Measurements from ENCODE around the gene HSPA12B. TPM values are rescaled to one million over a fixed set of nuclear protein-coding genes. Genes with fewer than 3 reads are reported as not detected.
A peak's percentile ranks its signal among the peaks of the same experiment; 100 is the strongest.

HSPA12B gene
- total RNA-seq, 1 donor from 2014 or later = 21.6 TPM

DNA sequence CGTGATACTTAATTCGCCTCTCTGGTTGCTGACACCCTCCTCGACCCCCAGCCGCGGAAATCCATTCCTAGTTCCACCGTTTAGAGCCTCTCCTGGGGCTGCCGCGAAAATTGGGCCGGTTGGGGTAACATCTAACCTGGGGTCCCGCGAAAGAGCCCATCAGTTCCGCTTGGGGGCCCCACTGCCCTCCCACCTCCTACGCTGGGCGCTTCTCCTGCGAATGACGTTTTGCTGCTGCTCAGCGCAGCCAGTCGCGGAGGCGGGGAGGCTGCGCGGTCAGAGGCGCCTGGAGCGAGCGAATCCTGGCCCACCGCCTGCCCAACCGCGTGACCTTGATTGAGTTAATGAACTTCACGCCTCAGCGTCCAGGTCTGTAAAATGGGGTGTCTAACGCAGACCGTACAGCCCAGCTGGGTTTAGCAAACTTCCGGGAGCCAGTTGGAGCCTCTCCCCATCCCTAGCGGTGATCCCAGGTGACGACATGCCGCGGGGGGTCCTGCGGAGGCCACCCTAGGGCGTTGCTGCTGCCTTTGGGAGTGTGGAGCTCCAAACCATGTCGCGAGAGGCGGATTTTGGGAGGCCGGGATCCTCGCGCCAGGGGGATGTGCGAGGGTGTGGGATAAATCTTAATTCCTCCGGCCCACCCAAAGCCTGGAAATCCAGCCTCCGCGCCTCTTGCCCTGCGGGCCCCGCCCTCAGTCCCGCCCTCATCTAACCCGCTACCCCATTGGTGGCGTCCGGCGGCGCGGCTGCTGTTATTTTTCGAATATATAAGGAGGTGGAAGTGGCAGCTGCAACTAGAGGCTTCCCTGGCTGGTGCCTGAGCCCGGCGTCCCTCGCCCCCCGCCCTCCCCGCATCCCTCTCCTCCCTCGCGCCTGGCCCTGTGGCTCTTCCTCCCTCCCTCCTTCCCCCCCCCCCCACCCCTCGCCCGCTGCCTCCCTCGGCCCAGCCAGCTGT is 63.3 kb downstream of the HSPA12B start, which contains the start of gene CDC25B:
TSS of gene CDC25B (plus strand) at position 800 of the 958 bp plus-strand sequence. CDS start 222 bp downstream, outside the sequence.
- H3K4me3 ChIP-seq = peak within 1 kb of the TSS; percentile 61 to 70
- intact Hi-C loops (cut with DNase I) = no loop called here
- DNase-seq (ENCODE audit: extremely low spot score in 2 of 2) = peak in 1 of 2 donors; percentile 93
- peaks cover 0 to 7% of the 10 kb centered on the region in 2 donors for H3K36me3 ChIP-seq
- H3K27me3 ChIP-seq = no peaks in the 10 kb centered on the region
- peak within 1 kb of the TSS; percentile 95 for H3K27ac ChIP-seq
- H3K4me1 ChIP-seq = peaks cover 47% of the 10 kb centered on the region
- peak in 1 of 2 donors; percentile 68 for TF ChIP-seq POLR2A (IDR thresholded peaks at IDR 0.05)
- TF ChIP-seq, protein P1, sequence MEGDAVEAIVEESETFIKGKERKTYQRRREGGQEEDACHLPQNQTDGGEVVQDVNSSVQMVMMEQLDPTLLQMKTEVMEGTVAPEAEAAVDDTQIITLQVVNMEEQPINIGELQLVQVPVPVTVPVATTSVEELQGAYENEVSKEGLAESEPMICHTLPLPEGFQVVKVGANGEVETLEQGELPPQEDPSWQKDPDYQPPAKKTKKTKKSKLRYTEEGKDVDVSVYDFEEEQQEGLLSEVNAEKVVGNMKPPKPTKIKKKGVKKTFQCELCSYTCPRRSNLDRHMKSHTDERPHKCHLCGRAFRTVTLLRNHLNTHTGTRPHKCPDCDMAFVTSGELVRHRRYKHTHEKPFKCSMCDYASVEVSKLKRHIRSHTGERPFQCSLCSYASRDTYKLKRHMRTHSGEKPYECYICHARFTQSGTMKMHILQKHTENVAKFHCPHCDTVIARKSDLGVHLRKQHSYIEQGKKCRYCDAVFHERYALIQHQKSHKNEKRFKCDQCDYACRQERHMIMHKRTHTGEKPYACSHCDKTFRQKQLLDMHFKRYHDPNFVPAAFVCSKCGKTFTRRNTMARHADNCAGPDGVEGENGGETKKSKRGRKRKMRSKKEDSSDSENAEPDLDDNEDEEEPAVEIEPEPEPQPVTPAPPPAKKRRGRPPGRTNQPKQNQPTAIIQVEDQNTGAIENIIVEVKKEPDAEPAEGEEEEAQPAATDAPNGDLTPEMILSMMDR (IDR thresholded peaks at IDR 0.05) = peak in 2 of 3 experiments; percentile 58 to 89
- TF ChIP-seq POLR2AphosphoS5 (IDR thresholded peaks at IDR 0.05; ENCODE audit: insufficient read depth in 1 of 2, low read depth in 1 of 2) = peak; percentile 67 to 97
- H3K9me3 ChIP-seq = no peaks in the 10 kb centered on the region

DNA sequence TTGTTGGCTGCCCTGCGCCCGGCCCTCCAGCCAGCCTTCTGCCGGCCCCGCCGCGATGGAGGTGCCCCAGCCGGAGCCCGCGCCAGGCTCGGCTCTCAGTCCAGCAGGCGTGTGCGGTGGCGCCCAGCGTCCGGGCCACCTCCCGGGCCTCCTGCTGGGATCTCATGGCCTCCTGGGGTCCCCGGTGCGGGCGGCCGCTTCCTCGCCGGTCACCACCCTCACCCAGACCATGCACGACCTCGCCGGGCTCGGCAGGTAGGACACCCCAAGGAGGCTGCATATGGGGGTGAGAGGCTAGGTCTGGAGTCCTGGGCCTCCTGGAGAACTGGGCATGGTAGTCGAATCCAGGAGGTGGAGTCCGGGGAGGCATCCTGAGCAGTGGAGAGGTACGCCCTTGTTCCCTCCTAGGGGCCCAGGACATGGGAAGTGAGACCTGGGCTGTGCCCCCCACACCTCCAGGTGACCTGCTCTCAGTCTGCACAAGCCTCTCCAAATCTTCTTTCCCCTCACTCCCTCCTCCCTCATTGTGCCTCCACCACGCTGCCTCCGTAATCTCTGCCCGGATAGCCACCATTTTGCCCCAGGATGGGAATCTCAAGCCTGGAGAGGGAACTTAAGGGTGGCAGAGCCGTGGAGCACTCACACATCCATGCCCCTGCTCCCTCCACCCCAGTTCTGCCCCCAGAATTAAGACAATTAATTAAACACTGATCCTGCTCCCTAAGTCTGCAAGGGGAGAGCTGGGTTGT is 64.2 kb downstream of the HSPA12B start:
- DNase-seq (ENCODE audit: extremely low spot score in 2 of 2) = peak in 1 of 2 donors; percentile 88
- Histone ChIP-seq H3K4me1 (peaks cover 47% of the 10 kb centered on the region), H3K36me3 (peaks cover 0 to 16% of the 10 kb centered on the region in 2 donors), H3K27ac (peak overlapping the region; percentile 95), H3K27me3 (no peaks in the 10 kb centered on the region), H3K4me3 (peak overlapping the region; percentile 61 to 70), H3K9me3 (no peaks in the 10 kb centered on the region)
- intact Hi-C loops (cut with DNase I) = no loop called here
- TF ChIP-seq POLR2A (IDR thresholded peaks at IDR 0.05) (no peak), POLR2AphosphoS5 (IDR thresholded peaks at IDR 0.05; ENCODE audit: insufficient read depth in 1 of 2, low read depth in 1 of 2) (no peak)
- TF ChIP-seq, protein P1 (IDR thresholded peaks at IDR 0.05) = no peak

DNA sequence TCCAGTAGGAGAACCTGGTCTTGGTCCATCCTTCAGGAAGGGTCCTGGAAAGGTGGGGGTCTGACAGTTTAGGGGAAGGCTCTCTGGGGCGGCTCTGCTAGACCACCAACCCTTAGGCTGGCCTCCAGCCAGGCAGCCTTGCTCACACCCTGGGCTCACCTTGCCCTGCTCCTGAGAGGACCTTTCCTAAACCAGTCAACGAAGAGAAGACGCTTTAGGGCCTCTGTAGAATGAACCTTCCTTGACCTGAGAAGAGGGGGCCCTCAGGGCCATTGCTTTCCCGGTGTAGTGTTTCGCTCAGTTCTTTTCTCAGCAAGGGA is 64.7 kb downstream of the HSPA12B start:
- TF ChIP-seq POLR2AphosphoS5 (IDR thresholded peaks at IDR 0.05; ENCODE audit: insufficient read depth in 1 of 2, low read depth in 1 of 2) (no peak), POLR2A (IDR thresholded peaks at IDR 0.05) (no peak)
- TF ChIP-seq, protein P1 (IDR thresholded peaks at IDR 0.05) = no peak
- peak overlapping the region in 1 of 2 donors; percentile 61 for H3K4me3 ChIP-seq

DNA sequence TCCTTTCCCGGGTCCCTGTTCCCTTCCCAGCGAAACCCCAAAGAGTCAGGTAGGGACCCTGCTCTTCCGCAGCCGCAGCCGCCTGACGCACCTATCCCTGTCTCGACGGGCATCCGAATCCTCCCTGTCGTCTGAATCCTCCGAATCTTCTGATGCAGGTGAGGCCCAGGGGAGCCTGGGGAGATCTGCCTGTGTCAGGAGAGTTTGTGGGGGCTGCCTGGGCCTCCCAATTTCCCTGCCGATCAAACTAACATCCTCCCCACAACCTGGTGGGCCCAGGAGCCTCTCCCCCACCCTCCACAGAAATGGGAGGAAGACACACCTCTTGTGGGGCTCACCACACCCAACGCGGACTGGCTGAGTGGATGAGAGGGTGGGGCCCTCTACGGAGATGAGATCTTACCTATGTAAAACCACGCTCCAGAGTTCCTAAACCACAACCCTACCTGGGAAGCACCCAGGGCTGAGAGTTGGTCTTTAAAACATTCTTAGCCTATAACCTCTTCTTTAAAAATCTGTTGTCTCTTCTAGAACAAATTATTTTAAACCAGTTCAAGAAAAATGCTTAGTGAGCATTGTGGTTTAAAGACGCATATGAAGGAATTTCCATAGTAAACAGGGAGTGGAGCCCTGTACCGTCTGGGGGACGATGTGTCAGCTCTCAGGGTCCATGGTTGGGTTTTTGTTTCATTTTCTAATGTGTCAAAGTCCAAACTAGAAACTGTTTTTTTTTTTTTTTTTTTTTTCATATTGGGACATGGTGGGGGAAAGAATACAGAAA is 65.3 kb downstream of the HSPA12B start:
- H3K27me3 ChIP-seq = no peaks in the 10 kb centered on the region
- intact Hi-C loops (cut with DNase I) = no loop called here
- peak overlapping the region in 1 of 2 donors; percentile 61 for H3K4me3 ChIP-seq
- peak in 1 of 2 donors; percentile 93 for DNase-seq (ENCODE audit: extremely low spot score in 2 of 2)
- H3K9me3 ChIP-seq = no peaks in the 10 kb centered on the region
- H3K4me1 ChIP-seq = peaks cover 47% of the 10 kb centered on the region
- H3K27ac ChIP-seq = peak overlapping the region; percentile 95
- peaks cover 0 to 26% of the 10 kb centered on the region in 2 donors for H3K36me3 ChIP-seq
- TF ChIP-seq POLR2A (IDR thresholded peaks at IDR 0.05) (no peak), POLR2AphosphoS5 (IDR thresholded peaks at IDR 0.05; ENCODE audit: insufficient read depth in 1 of 2, low read depth in 1 of 2) (no peak)
- TF ChIP-seq, protein P1 (IDR thresholded peaks at IDR 0.05) = no peak

More for the DNA sequence above, 64.7 kb downstream of the HSPA12B start:
- H3K27me3 ChIP-seq = no peaks in the 10 kb centered on the region
- H3K27ac ChIP-seq = peak overlapping the region; percentile 95
- intact Hi-C loops (cut with DNase I) = no loop called here
- H3K36me3 ChIP-seq = peaks cover 0 to 21% of the 10 kb centered on the region in 2 donors
- no peaks in the 10 kb centered on the region for H3K9me3 ChIP-seq
- DNase-seq (ENCODE audit: extremely low spot score in 2 of 2) = no peak
- peaks cover 47% of the 10 kb centered on the region for H3K4me1 ChIP-seq

Data from vagina (tissue), 2 donors.